VCaP (cell line): ENCODE results near the gene ZNF10.

Experiments used
- H3K27ac ChIP-seq: fragments of 450-650 bp; 2 replicates; pipeline ENCODE4 v1.5.1; 2017
- CTCF ChIP-seq: fragments of 450-650 bp; conservative IDR thresholded peaks from 2 replicates; pipeline ENCODE4 v1.5.1; 2017; ENCODE audit warnings: mild to moderate bottlenecking, moderate library complexity

Gene ZNF10

GRCh38 chr12:133120385-133121191 is 9.8 kb upstream of the ZNF10 start:
- TF ChIP-seq CTCF, result no peak
- no peak overlapping the region for H3K27ac ChIP-seq

GRCh38 chr12:133124674-133125073 is 5.8 kb upstream of the ZNF10 start:
- no peak overlapping the region for H3K27ac ChIP-seq
- no peak for TF ChIP-seq CTCF

GRCh38 chr12:133129368-133130037 is 924 bp upstream of the ZNF10 start:
- peak overlapping the region; percentile 90 for H3K27ac ChIP-seq
- TF ChIP-seq CTCF, result no peak

GRCh38 chr12:133130808-133131128 is 341 bp downstream of the ZNF10 start:
- TF ChIP-seq CTCF, result no peak
- H3K27ac ChIP-seq, result peak overlapping the region; percentile 90

- TF ChIP-seq CTCF, result no peak
- H3K27ac ChIP-seq, result no peak overlapping the region
Measured at GRCh38 chr12:133135747-133136146, 5.3 kb downstream of the ZNF10 start.

GRCh38 chr12:133145981-133146380 is 15.6 kb downstream of the ZNF10 start:
- no peak for TF ChIP-seq CTCF
- no peak overlapping the region for H3K27ac ChIP-seq

GRCh38 chr12:133156125-133156690 is 25.8 kb downstream of the ZNF10 start:
- H3K27ac ChIP-seq, result no peak overlapping the region
- no peak for TF ChIP-seq CTCF
